H1 (cell line): ENCODE results near the gene CTTNBP2NL. TPM values are rescaled to one million over a fixed set of nuclear protein-coding genes. Genes with fewer than 3 reads are reported as not detected.

Experiments used
- ASH2L ChIP-seq: fragments of 200-600, 300-600 bp; sonication (generic); IDR thresholded peaks from one replicate; pipeline ENCODE4 v1.7.1; 2017; ENCODE audit warnings: low read length
- BACH1 ChIP-seq: IDR thresholded peaks from 2 replicates; pipeline ENCODE4 v1.6.1; 2012; ENCODE audit warnings: low read length, improper control_type of control experiment
- CEBPB ChIP-seq: IDR thresholded peaks from 2 replicates; pipeline ENCODE4 v1.6.1; 2012; ENCODE audit warnings: low read depth, low read length
- CHD2 ChIP-seq: IDR thresholded peaks from 2 replicates; pipeline ENCODE4 v1.6.1; 2012; ENCODE audit warnings: low read length, improper control_type of control experiment
- EZH2 ChIP-seq: fragments of 200-600 bp; sonication (generic); IDR thresholded peaks from 2 replicates; pipeline ENCODE4 v1.7.1; 2012; ENCODE audit warnings: low read depth, mild to moderate bottlenecking, moderate library complexity, low read length, inconsistent platforms; ENCODE audit not compliant: severe bottlenecking
- HDAC6 ChIP-seq: IDR thresholded peaks from one replicate; pipeline ENCODE4 v1.7.1; 2012; ENCODE audit warnings: low read depth, mild to moderate bottlenecking, inconsistent platforms, low read length, moderate library complexity
- JUN ChIP-seq: IDR thresholded peaks from 2 replicates; pipeline ENCODE4 v1.6.1; 2011; ENCODE audit warnings: low read depth, mild to moderate bottlenecking, improper control_type of control experiment, low read length
- KDM1A ChIP-seq: fragments of 200-600, 300-600 bp; sonication (generic); IDR thresholded peaks from 2 replicates; pipeline ENCODE4 v1.7.1; 2016; ENCODE audit warnings: mild to moderate bottlenecking, low read length, borderline replicate concordance
- RXRA ChIP-seq: IDR thresholded peaks from 2 replicates; pipeline ENCODE4 v1.6.1; 2011; ENCODE audit warnings: low read depth, mild to moderate bottlenecking, low read length, moderate library complexity; ENCODE audit not compliant: insufficient read depth
- SAP30 ChIP-seq: fragments of 300-600 bp; sonication (generic); IDR thresholded peaks from 2 replicates; pipeline ENCODE4 v1.7.1; 2012; ENCODE audit warnings: low read length, moderate library complexity, mild to moderate bottlenecking, inconsistent platforms; ENCODE audit not compliant: insufficient read depth, insufficient replicate concordance
- SIN3A ChIP-seq, 2 experiments: IDR thresholded peaks in 1 of 2; conservative IDR thresholded peaks in 1 of 2; 2 replicates each; pipeline ENCODE4 v1.6.1; 2011 to 2012; ENCODE audit warnings: low read length in 2 of 2, improper control_type of control experiment in 1 of 2, low read depth in 1 of 2, mild to moderate bottlenecking in 1 of 2
- SP1 ChIP-seq: IDR thresholded peaks from 2 replicates; pipeline ENCODE4 v1.6.1; 2011; ENCODE audit warnings: low read depth, low read length
- SP4 ChIP-seq: IDR thresholded peaks from 2 replicates; pipeline ENCODE4 v1.6.1; 2012; ENCODE audit warnings: low read length, inconsistent platforms
- TAF7 ChIP-seq: optimal IDR thresholded peaks from 2 replicates; pipeline ENCODE3; 2011; ENCODE audit warnings: low read depth, mild to moderate bottlenecking, inconsistent platforms, low read length, moderate library complexity, borderline replicate concordance
- TCF12 ChIP-seq: IDR thresholded peaks from 2 replicates; pipeline ENCODE4 v1.6.1; 2011; ENCODE audit warnings: low read depth, mild to moderate bottlenecking, low read length
- ZNF274 ChIP-seq: IDR thresholded peaks from 2 replicates; pipeline ENCODE4 v1.7.0; 2012; ENCODE audit warnings: low read length, borderline replicate concordance; ENCODE audit errors: extremely low read depth
- polyA plus RNA-seq, 7 experiments: library from polyadenylated mRNA; depleted of rRNA in 3 of 7; stranded (reverse) in 5 of 7; unstranded in 2 of 7; fragments of >200 nt in 5 of 7; fragments of 200-250 nt in 2 of 7; gene quantifications; 1 replicate in 5 of 7; 2 replicates in 1 of 7; 4 replicates in 1 of 7; pipeline versions ENCODE4 v1.2.1 to v1.2.3, GENCODE V29; 2011 to 2013; ENCODE audit warnings: missing spikeins in 2 of 7, mixed read lengths in 2 of 7
- total RNA-seq: library from RNA; stranded (reverse); fragmentation: NEBNext Ultra II Directional; extraction: Animal tissue kit (Norgen Biotek cat#: 25700); gene quantifications from 2 replicates; pipeline ENCODE4 v1.2.1, GENCODE V29; 2021
- TF ChIP-seq, protein P1 (sequence below), 3 experiments: IDR thresholded peaks; 1 replicate in 2 of 3; 2 replicates in 1 of 3; pipeline versions ENCODE4 v1.5.1 to v1.6.1; 2011; ENCODE audit warnings: low read length in 3 of 3, mild to moderate bottlenecking in 3 of 3, inconsistent platforms in 2 of 3, low read depth in 1 of 3, moderate library complexity in 1 of 3; ENCODE audit not compliant: insufficient read depth in 1 of 3; ENCODE audit errors: control extremely low read depth in 1 of 3
- TF ChIP-seq, protein P2 (sequence below): IDR thresholded peaks from 2 replicates; pipeline ENCODE4 v1.6.1; 2012; ENCODE audit warnings: low read length, inconsistent platforms
- TF ChIP-seq, protein P3 (sequence below): IDR thresholded peaks from 2 replicates; pipeline ENCODE4 v1.6.1; 2012; ENCODE audit warnings: inconsistent platforms

The CTTNBP2NL gene
- total and polyA plus RNA-seq, 2 of the 8 experiments (the other 6 are each of a cell fraction or from before 2014, with no cell fraction given): 6.4 to 35.1 TPM

DNA sequence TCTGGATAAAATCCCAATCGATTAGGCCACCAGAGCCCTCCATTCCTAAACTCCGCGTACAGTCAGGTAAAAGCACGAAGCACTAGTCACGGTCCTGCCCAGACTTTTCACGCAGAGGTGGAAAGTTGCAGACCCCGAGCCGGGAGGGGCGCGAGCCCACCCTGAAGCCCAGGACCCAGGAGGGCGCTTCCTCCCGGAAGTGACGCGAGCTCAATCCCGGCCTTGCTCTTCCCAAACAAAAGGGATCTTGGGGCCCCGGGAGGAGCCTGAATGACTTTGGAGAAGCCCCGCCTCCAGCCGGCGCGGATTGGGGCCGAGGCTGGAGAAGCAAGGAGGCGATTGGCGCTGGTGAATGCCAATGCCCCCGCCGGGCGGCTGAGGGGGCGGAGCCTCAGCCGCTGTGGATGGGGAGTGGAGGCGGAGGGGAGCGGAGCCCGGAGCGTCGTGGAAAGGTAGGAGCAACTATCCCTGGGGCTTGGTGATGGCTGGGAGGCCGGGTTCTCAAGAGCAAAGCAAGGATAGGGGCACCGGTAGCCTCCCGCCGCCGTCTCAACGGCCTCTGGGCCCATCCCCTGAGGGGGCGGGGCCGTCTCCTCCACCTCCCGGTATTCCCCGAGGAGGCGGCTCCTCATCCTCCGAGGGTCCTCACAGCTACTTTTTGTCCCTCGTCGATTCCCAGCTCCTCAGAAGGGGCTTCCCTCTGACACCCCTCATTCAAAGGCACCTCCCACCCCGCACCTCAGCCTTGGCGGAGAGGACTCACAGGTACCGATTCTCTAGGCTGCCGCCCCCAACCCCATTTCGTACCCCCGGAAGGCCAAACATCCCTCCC lies at the start of gene CTTNBP2NL (continued):
- TF ChIP-seq ZNF274 (no peak), EZH2 (no peak), BACH1 (no peak), RXRA (no peak), SAP30 (no peak), CHD2 (peak; percentile 85), CEBPB (no peak), SIN3A (conservative IDR thresholded peaks at IDR 0.05 in 1 of 2, IDR thresholded peaks at IDR 0.05 in 1 of 2; ENCODE audit: low read depth in 1 of 2, low read length in 2 of 2) (0 out of 4 replicates have a peak, but pooled peaks have one; percentile 25 to 64), JUN (no peak), SP4 (peak; percentile 72; the same call in 1 of the 2 replicates), SP1 (peak; percentile 94), TCF12 (0 out of 2 replicates have a peak, but pooled peaks have one; percentile 8), KDM1A (no peak), HDAC6 (no peak), TAF7 (peak; percentile 47), ASH2L (no peak)
- TF ChIP-seq, protein P1, sequence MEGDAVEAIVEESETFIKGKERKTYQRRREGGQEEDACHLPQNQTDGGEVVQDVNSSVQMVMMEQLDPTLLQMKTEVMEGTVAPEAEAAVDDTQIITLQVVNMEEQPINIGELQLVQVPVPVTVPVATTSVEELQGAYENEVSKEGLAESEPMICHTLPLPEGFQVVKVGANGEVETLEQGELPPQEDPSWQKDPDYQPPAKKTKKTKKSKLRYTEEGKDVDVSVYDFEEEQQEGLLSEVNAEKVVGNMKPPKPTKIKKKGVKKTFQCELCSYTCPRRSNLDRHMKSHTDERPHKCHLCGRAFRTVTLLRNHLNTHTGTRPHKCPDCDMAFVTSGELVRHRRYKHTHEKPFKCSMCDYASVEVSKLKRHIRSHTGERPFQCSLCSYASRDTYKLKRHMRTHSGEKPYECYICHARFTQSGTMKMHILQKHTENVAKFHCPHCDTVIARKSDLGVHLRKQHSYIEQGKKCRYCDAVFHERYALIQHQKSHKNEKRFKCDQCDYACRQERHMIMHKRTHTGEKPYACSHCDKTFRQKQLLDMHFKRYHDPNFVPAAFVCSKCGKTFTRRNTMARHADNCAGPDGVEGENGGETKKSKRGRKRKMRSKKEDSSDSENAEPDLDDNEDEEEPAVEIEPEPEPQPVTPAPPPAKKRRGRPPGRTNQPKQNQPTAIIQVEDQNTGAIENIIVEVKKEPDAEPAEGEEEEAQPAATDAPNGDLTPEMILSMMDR (IDR thresholded peaks at IDR 0.05; ENCODE audit: control extremely low read depth in 1 of 3, insufficient read depth in 1 of 3, low read depth in 1 of 3, low read length in 3 of 3): no peak
- TF ChIP-seq, protein P2, sequence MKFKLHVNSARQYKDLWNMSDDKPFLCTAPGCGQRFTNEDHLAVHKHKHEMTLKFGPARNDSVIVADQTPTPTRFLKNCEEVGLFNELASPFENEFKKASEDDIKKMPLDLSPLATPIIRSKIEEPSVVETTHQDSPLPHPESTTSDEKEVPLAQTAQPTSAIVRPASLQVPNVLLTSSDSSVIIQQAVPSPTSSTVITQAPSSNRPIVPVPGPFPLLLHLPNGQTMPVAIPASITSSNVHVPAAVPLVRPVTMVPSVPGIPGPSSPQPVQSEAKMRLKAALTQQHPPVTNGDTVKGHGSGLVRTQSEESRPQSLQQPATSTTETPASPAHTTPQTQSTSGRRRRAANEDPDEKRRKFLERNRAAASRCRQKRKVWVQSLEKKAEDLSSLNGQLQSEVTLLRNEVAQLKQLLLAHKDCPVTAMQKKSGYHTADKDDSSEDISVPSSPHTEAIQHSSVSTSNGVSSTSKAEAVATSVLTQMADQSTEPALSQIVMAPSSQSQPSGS: 0 out of 2 replicates have a peak, but pooled peaks have one; percentile 9
- TF ChIP-seq, protein P3, sequence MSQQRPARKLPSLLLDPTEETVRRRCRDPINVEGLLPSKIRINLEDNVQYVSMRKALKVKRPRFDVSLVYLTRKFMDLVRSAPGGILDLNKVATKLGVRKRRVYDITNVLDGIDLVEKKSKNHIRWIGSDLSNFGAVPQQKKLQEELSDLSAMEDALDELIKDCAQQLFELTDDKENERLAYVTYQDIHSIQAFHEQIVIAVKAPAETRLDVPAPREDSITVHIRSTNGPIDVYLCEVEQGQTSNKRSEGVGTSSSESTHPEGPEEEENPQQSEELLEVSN: no peak
